HT-29 (cell line): ENCODE results near the gene YPEL3. TPM values are rescaled to one million over a fixed set of nuclear protein-coding genes. Genes with fewer than 3 reads are reported as not detected.
A peak's percentile ranks its signal among the peaks of the same experiment; 100 is the strongest.

ENCODE experiments used
- DNase-seq: peaks from one replicate; pipeline ENCODE4 v3.0.0-alpha.2; 2015; ENCODE audit warnings: low spot score
- total RNA-seq: library from RNA; depleted of rRNA; stranded (reverse); fragments of >200 nt; shearing (Covaris generic); gene quantifications from 2 replicates; pipeline ENCODE4 v1.2.3, GENCODE V29; 2014

YPEL3 gene
- total RNA-seq, 1 experiment from 2014 or later, result 16.2 TPM

DNA sequence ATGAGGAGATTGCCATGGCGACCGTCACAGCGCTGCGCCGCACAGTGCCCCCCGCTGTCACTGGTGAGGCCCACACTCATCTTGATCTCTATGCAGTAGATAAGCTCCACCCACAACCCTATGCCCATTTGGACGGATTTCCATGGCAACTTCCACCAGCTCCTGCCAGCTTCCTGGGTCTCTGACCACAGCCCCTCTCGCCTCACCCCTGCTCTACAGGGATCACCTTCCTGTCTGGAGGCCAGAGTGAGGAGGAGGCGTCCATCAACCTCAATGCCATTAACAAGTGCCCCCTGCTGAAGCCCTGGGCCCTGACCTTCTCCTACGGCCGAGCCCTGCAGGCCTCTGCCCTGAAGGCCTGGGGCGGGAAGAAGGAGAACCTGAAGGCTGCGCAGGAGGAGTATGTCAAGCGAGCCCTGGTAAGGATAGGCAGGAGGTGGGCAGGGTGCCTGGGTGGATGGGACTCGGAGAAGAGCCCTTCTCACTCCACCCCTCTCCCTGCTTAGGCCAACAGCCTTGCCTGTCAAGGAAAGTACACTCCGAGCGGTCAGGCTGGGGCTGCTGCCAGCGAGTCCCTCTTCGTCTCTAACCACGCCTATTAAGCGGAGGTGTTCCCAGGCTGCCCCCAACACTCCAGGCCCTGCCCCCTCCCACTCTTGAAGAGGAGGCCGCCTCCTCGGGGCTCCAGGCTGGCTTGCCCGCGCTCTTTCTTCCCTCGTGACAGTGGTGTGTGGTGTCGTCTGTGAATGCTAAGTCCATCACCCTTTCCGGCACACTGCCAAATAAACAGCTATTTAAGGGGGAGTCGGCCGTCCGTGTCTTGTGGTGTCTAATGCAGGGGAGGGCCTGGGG lies 26.2 kb downstream of the YPEL3 start:
- DNase-seq, result no peak

DNA sequence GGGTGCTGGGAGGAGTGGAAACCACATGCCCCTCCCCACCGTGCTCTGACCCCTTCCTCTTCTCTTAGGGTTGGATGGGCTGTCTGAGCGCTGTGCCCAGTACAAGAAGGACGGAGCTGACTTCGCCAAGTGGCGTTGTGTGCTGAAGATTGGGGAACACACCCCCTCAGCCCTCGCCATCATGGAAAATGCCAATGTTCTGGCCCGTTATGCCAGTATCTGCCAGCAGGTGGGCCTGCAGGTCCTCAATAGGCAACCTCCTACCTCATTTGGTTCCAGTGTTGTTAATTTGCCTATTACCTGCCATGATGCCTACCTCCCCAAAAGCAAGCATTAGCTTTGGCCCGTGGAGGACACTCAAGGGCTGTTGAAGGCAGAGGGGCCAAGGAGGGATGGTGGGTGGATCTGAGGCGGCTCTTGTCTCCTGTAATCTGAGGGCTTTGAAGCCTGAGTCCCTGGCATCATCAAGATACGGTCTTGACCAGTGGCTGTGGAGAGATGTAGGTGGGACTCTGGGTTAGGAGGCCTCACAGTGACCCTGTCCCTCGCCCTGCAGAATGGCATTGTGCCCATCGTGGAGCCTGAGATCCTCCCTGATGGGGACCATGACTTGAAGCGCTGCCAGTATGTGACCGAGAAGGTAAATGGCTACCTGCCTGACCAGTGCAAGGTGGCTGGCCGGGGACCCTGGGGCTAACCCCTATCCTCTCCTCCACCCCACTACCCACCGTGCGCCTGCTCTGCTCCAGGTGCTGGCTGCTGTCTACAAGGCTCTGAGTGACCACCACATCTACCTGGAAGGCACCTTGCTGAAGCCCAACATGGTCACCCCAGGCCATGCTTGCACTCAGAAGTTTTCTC lies 27.0 kb downstream of the YPEL3 start:
- peak; percentile 52 for DNase-seq

DNA sequence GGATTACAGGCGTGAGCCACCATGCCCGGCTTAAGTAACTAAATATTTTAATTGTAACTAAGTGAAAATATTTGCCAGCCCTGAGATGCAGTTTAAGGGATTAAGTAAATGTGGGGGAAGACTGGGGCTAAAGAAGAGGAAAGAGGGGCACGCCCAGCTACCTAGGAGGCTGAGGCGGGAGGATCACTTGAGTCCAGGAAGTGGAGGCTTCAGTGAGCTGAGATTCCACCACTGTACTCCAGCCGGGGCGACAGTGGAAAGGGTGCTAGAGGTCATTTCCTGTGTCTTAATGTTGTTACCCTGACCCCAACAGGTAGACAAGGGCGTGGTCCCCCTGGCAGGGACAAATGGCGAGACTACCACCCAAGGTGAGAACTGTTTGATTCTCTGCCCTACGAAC lies 27.7 kb downstream of the YPEL3 start:
- DNase-seq, result no peak

DNA sequence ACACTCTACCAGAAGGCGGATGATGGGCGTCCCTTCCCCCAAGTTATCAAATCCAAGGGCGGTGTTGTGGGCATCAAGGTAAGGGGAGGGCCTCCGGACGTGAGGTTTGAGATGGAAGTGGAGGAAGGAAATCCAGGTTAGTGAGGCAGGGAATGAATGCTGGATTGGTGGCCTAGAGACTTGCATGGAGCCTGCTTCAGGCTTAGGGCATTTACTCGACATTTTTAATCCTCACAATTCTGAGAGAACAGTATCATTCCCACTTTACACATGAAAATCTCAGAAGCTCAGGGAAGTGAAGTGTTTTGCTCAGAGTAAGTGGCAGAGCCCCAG lies 28.5 kb downstream of the YPEL3 start:
- no peak for DNase-seq

DNA sequence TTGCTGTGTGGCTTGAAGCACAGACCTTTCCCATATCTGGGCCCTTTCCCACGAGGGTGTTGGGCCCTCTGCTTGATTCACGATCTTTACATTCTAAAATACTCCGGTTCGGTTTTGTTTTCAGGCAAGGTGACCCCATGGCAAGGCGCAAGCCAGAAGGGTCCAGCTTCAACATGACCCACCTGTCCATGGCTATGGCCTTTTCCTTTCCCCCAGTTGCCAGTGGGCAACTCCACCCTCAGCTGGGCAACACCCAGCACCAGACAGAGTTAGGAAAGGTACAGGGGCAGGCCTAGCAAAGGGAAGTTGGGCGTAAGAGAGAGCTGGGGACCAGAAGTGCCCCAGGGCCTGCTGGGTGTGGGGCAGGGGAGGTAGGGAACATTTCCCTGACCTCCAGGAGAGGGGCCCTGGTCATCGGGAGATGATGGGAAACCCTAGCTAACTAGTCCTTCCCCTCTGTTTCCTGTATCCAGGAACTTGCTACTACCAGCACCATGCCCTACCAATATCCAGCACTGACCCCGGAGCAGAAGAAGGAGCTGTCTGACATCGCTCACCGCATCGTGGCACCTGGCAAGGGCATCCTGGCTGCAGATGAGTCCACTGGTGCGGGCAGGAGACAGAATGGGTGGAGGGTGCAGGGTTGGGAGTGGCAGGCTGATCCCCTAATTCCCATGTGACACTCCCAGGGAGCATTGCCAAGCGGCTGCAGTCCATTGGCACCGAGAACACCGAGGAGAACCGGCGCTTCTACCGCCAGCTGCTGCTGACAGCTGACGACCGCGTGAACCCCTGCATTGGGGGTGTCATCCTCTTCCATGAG lies 29.0 kb downstream of the YPEL3 start:
- DNase-seq, result no peak

DNA sequence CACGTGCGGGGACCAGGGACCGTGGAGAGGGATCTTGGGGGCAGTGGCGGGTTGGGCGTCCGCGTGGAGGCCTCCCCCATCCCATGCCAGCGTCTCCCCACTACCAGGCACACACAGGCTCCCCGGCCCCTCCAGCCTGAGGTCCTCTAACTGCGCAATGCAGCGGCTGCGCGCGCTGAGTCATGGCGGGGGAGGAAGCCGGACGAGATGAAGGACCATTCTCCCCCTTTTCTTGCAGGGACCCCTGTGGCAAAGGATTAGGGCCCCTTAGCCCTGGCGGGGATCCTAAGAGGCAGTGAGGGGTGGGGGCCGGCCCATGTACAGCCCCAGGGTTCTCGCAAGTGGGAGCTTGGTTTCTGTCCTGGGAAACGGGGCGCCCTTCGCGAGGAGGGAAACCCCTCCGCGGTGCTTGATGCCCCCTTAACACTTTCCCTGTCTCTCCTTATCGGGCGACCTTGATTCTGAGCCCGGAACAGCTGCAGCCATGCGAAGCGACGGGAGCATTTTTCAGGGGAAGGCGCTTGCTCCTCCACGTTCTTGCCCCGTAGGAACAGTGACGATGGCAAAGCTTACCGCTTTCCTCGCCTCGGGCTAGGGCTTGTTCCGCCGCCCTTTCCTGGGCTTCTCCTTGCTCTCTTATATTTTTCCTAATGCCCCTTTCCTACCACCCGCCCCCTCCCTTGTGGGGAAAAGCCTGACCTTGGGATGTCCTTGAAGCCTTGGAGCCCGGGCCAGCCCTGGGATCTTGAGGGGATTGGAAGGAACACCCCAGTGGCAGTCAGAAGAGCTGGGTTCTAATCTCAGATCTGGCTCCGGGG lies 29.9 kb downstream of the YPEL3 start:
- DNase-seq, result no peak

DNA sequence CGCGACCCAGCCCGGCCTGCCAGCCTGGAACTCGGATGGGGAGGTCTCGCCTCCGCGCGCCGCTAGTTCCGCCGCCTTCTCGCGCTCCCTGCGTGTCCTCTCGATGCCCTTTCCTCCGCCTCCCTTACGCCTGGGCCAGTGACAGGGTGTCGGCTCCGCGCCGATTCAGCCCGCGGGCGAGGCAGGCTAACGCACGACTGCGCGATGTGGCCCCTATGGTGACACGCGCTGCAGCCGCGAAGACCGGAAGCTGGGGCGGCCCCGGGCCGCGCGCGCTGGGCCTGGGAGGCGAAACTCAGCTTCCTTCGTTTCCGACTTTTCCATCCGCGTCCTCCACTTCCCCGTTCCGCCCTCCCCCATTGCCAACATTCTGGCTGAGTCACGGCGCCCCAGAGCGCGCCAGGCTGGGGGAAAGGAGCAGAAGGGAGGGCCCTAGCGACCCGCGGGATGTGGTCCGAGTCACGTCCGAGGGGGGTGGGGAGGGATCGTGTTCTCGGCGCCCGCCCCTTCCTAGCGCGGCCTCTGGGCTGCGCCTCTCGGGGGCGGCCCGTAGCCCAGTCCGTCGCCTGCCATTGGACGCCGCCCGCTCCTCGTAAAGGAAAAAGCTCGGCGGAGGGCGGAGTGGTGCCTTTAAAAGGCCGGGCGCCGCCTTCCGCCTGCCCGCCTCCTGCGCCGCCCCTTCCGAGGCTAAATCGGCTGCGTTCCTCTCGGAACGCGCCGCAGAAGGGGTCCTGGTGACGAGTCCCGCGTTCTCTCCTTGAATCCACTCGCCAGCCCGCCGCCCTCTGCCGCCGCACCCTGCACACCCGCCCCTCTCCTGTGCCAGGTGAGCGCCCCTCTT lies 30.7 kb downstream of the YPEL3 start, which contains the start of gene ALDOA:
TSS of gene ALDOA (plus strand) at position 659 of the 841 bp plus-strand sequence. CDS start 1,138 bp downstream, outside the sequence.
- DNase-seq, result peak; percentile 96

DNA sequence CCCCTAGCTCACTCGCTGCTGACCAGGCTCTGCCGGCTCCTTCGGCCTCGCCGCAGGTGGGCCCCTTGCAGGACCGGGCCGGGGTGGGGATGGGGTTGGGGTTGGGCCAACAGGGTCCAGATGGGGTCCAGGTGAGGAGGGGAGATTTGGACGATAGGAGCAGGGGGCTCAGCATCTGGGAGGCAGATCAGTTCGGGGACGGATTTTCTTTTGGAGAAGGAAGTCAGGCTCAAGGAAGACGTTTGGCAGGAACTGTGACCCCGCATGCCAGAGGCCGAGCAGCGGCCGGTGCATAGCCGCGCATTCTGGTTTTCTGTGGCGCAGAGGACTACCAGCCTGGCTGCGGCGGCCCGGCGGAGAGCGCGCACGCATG lies 31.3 kb downstream of the YPEL3 start:
- no peak for DNase-seq

DNA sequence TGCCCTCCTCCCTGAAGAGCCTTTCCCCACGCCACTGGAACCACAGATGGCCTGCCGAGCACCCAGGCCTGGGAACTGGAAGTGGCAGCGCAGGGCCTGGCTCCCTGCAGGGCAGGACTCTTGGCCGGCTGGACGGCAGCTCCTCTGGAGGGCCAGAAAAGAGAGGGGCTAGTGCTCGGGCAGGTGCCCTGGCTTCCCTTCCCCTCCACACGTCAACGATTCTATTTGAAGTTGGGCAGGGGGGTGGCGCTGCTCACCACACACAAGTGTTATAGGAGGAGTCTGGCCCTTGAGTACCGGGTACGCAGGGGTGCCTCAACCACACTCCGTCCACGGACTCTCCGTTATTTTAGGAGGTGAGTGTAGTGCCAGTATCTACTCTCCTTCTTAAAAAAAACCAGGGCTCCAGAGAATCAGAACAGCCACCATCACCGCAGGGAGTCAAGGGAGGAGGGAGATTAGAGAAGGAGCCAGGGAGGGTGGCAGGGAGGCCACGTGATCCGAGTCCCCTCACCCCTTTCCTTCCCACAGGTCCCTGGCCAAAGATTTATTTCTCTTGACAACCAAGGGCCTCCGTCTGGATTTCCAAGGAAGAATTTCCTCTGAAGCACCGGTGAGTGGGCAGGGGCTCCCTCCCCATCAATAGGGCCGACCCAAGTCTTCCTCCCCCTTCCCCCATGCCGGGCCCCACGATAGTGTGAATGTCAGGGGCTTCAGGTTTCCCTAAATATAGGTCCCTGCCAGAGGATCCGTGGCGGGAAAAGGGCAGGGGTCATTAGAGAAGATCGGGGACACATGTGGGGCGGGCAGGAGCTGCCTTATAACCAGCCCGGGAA lies 31.9 kb downstream of the YPEL3 start:
- peak; percentile 68 for DNase-seq

DNA sequence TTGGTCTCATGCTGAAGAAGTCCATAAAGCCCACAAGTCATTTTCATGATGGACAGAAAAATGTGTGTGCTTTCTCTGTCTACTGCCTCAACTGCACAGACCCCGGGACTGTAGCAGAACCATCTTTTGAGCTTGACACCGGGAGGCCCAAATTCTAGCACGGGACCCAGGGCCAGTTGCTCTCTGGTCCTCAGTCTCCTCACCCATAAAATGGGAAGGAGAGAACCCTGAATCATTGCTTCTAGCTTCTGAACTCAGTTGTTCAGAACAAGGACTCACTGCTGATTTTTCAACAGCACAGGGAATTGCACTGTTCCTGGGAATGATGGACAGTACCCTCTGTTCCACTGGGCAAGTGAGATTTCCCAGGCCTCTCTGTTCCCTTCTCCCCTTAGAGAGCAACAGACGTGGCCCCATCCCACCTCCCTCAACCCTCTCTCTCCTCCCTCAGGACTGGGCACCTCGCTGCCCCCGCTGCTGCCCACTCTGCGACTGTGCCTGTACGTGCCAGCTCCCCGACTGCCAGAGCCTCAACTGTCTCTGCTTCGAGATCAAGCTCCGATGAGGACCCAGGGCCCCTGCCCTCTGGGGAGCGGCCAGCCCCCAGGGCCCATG lies 32.6 kb downstream of the YPEL3 start:
- no peak for DNase-seq

DNA sequence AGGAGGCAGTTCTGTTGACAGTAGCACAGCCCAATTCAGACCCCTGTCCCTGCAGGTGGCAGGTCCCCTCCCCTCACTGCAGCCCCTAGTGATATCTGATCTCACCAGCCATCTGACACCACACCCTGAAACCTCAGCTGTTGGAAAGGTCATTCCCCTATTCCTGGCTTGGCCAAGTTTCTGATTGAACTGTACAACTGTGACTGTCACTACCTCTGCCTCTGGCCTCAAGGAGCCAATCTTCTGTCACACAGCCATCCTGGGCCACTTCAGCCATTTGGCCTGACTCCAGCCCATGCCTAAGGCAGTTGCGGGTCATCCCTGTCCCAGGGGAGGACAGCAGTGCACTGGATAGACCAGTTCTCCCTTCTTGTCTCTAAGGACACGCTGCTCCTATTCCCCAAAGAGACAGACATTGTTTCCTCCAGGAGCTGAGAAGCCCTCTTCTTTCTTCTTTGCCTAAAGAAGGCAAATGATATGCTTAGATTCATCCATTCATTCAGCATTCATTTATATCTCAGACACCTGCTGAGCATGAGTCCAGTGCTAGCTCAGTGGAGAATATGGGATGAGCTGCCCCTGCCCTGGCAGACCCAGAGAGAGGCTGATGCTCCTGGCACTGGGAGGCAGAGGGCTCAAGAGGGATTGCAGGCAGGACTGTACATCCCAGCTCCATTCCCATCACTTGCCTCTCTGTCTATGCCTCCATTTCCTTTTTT lies 35.0 kb downstream of the YPEL3 start:
- no peak for DNase-seq

DNA sequence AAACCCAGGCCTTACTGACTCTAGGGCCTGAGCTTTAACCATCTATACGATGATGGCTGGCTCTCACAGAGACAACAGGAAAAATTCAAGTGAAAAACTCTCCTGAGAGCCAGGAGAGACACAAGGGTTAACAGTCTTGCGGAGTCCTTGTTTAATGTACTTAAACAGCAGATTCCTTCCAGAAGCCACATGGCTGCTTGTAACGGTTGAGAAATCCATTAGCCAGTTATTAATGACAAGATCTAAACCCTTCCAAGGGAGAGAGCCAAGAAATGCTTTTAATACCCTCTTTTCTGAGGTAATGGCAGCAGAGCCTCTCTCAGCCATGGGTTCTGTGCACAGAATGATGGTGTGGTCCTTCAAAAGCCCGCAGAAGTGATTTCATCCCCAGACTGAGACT lies 35.7 kb downstream of the YPEL3 start:
- no peak for DNase-seq

DNA sequence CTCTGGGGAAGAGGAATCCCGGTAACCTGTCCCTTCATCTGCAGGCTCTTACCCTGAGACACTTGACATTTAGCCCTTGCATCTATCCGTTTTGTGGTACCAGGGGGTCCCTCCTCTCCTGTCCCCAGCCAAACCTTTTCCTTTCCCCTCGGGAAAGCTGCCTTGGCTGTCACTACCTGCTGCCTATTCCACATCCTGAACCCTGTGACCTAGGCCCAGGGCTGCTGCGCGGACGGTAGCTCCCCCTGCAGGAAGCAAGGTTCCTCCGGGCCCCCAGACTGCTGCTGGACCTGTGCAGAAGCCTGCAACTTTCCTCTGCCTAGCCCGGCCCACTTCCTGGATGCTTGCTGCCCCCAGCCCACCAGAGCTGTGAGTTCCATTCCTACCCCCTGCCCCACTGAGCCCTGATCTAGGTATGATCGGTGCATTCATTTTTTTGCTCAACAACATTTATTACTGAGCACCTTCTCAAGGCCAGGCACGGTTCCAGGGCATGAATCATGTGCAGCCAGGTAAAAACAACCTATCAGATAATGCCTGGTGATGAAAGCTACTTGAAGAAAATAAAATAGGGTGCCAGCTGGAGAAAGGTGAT lies 41.0 kb downstream of the YPEL3 start:
- peak; percentile 59 for DNase-seq

DNA sequence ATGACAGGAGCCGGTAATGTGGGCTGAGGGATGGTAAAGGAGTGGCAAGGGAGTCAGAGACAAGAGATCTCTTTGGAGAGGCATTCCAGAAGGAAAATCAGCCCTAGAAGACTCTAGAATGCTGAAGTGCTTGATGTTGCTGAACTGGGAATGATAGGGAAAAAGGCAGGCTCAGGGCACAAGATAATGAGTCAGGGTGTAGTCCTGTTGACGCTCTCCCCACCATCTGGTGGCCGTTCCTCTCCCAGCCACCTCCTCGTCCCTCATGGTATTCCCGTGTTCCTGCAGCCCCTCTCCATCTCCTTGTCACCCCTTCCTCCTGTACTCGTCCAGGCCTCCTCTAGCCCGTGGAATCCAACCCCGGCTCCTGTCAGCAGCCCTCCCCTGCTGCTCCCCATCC lies 41.6 kb downstream of the YPEL3 start:
- DNase-seq, result no peak

DNA sequence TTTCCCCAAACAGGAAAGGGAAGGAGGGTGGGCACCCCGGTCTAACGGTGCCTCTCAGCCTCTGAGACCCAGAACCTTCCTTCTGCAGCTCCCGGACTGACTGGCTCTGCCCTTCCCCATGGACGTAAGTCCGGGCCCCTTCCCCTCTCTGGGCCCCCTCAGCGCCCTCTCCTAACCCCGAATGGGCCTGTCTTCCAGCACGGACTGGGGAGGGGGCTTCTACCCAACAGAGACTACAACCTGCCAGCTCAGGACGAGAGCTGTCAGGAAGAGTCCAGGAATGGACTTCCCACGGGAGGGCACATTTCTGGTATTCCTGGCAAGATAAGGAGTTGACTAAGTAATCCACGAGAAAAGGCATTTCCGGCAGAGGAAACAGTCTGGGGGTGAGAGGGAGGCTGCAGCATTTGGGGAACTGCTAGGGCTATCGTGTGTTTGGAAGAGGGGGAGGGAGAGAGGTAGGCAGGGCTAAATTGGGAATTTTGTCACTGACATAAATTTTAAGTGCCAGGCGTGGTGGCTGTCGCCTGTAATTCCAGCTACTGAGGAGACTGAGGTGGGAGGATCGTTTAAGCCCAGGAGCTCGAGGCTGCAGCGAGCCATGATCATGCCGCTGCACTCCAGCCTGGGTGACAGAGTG lies 42.5 kb downstream of the YPEL3 start:
- peak; percentile 35 for DNase-seq

DNA sequence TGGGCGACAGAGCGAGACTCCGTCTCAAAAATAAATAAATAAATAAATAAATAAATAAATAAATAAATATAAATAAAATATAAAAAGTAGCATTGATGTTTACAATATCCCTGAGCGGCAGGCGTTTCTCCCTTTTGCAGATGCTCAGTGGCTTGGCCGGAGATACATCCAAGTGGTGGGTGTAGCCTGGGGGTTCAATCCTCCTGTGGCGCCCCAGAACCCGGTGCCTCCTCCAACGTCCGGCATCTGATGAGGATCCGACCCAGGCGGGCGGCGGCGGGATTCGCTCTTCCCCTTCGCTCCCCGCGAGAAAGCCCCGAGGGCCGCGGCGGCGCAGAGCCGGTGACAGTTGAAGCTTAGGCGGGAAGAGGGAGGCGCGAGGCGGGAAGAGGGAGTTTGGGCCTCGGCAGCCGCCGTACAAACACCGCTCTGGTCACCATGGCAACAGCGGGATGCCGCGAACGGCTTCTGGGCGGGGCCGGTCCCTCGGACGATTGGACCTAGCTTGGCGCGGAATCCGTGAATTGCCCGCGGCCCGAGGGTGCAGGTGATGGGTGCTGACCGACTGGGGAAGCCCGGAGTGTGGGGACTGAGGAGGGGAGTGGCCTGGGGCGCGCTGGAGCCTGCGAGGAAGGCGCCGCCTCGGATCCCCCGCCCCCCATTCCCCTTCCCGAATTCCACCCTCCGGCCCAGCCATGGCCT lies 43.2 kb downstream of the YPEL3 start:
- DNase-seq, result peak; percentile 91
